HepG2 (cell line): ENCODE data around the gene NAA38. TPM values are rescaled to one million over a fixed set of nuclear protein-coding genes. Genes with fewer than 3 reads are reported as not detected.

ENCODE experiments used
- AGO1 ChIP-seq: fragments of 200-400 bp; formaldehyde crosslinking; IDR thresholded peaks from 2 replicates; pipeline ENCODE4 v1.6.1; 2017; ENCODE audit warnings: mild to moderate bottlenecking, low read depth, low read length, moderate library complexity; ENCODE audit not compliant: poor library complexity, severe bottlenecking
- ARNT ChIP-seq: fragments of 450-650 bp; IDR thresholded peaks from 2 replicates; pipeline ENCODE4 v1.6.1; 2017
- ATM ChIP-seq: fragments of 450-650 bp; IDR thresholded peaks from 2 replicates; pipeline ENCODE4 v1.7.1; 2017; ENCODE audit warnings: mild to moderate bottlenecking, borderline replicate concordance
- EEA1 ChIP-seq: sonication (generic); formaldehyde crosslinking; IDR thresholded peaks from 2 replicates; pipeline ENCODE4 v1.5.1; 2020; ENCODE audit warnings: mild to moderate bottlenecking, missing genetic modification reagents, borderline replicate concordance
- GLI4 ChIP-seq: sonication (generic); formaldehyde crosslinking; IDR thresholded peaks from 2 replicates; pipeline ENCODE4 v1.5.1; 2020; ENCODE audit warnings: missing genetic modification reagents, mild to moderate bottlenecking, moderate library complexity, borderline replicate concordance
- HDAC1 ChIP-seq: sonication (generic); formaldehyde crosslinking; IDR thresholded peaks from 2 replicates; pipeline ENCODE4 v1.5.1; 2020; ENCODE audit warnings: mild to moderate bottlenecking, missing genetic modification reagents
- HES4 ChIP-seq: sonication (generic); formaldehyde crosslinking; IDR thresholded peaks from 2 replicates; pipeline ENCODE4 v1.9.0; 2021; ENCODE audit warnings: mild to moderate bottlenecking, missing genetic modification reagents, borderline replicate concordance
- HMG20B ChIP-seq: conservative IDR thresholded peaks from 2 replicates; pipeline ENCODE4 v1.6.1; 2016; ENCODE audit warnings: missing genetic modification reagents, missing compliant biosample characterization
- KLF6 ChIP-seq: IDR thresholded peaks from 2 replicates; pipeline ENCODE4 v1.8.0; 2016; ENCODE audit warnings: missing biosample characterization, missing genetic modification reagents
- NFYB ChIP-seq: sonication (generic); formaldehyde crosslinking; IDR thresholded peaks from 2 replicates; pipeline ENCODE4 v1.4.0; 2020; ENCODE audit warnings: missing genetic modification reagents
- REPIN1 ChIP-seq: sonication (generic); formaldehyde crosslinking; IDR thresholded peaks from 2 replicates; pipeline ENCODE4 v1.8.0; 2022; ENCODE audit warnings: missing genetic modification reagents, low read depth, mild to moderate bottlenecking, borderline replicate concordance
- SMAD1 ChIP-seq: sonication (generic); formaldehyde crosslinking; IDR thresholded peaks from 2 replicates; pipeline ENCODE4 v1.4.0; 2020; ENCODE audit warnings: missing genetic modification reagents, low read depth, mild to moderate bottlenecking, borderline replicate concordance
- TARDBP ChIP-seq: sonication (generic); formaldehyde crosslinking; IDR thresholded peaks from 2 replicates; pipeline ENCODE4 v1.8.0; 2022; ENCODE audit warnings: mild to moderate bottlenecking, missing genetic modification reagents
- XBP1 ChIP-seq: sonication (generic); formaldehyde crosslinking; IDR thresholded peaks from 2 replicates; pipeline ENCODE4 v1.5.0; 2020; ENCODE audit warnings: missing genetic modification reagents
- XRCC5 ChIP-seq: fragments of 200-400 bp; formaldehyde crosslinking; optimal IDR thresholded peaks from 2 replicates; pipeline ENCODE3; 2017; ENCODE audit warnings: mild to moderate bottlenecking, low read length
- YY1 ChIP-seq: IDR thresholded peaks from 2 replicates; pipeline ENCODE4 v1.6.1; 2011; ENCODE audit warnings: low read length, low read depth, moderate library complexity, mild to moderate bottlenecking; ENCODE audit not compliant: insufficient read depth, insufficient replicate concordance
- ZIK1 ChIP-seq: sonication (generic); formaldehyde crosslinking; IDR thresholded peaks from 2 replicates; pipeline ENCODE4 v1.5.0; 2020; ENCODE audit warnings: mild to moderate bottlenecking, low read depth, missing genetic modification reagents, borderline replicate concordance
- ZNF224 ChIP-seq: sonication (generic); formaldehyde crosslinking; IDR thresholded peaks from 2 replicates; pipeline ENCODE4 v1.5.0; 2020; ENCODE audit warnings: mild to moderate bottlenecking, missing genetic modification reagents
- polyA plus RNA-seq, 8 experiments: library from polyadenylated mRNA; depleted of rRNA in 3 of 8; stranded (reverse) in 7 of 8; unstranded in 1 of 8; fragments of >200 nt; fragmentation: Illumina TruSeq in 4 of 8; extraction: Trizol in 4 of 8; gene quantifications; 2 replicates each; pipeline versions ENCODE4 v1.2.1 to v1.2.3, GENCODE V29; 2011 to 2016; ENCODE audit warnings: low read depth in 4 of 8, missing spikeins in 1 of 8, mixed read lengths in 1 of 8; ENCODE audit not compliant: insufficient read depth in 1 of 8
- total RNA-seq, 5 experiments: library from RNA; depleted of rRNA; stranded (reverse); fragments of >200 nt; fragmentation: Illumina TruSeq; extraction: Trizol; gene quantifications; 2 replicates each; pipeline ENCODE4 v1.2.3, GENCODE V29; 2016; ENCODE audit warnings: low read depth in 1 of 5
- TF ChIP-seq, protein P1 (sequence below): sonication (generic); formaldehyde crosslinking; IDR thresholded peaks from 2 replicates; pipeline ENCODE4 v1.8.0; 2022; ENCODE audit warnings: missing genetic modification reagents, mild to moderate bottlenecking, borderline replicate concordance
- TF ChIP-seq, protein P2 (sequence below): sonication (generic); formaldehyde crosslinking; IDR thresholded peaks from 2 replicates; pipeline ENCODE4 v1.4.0; 2020; ENCODE audit warnings: missing genetic modification reagents, borderline replicate concordance
- TF ChIP-seq, protein P3 (sequence below): sonication (generic); formaldehyde crosslinking; conservative IDR thresholded peaks from 2 replicates; pipeline ENCODE4 v1.8.0; 2022; ENCODE audit warnings: mild to moderate bottlenecking, moderate library complexity, missing genetic modification reagents
- TF ChIP-seq, protein P4 (sequence below): IDR thresholded peaks from 2 replicates; pipeline ENCODE4 v1.6.1; 2016

NAA38 gene
- total and polyA plus RNA-seq, 2 of the 13 experiments (the other 11 are each of a cell fraction or from before 2014, with no cell fraction given) = 46.9 to 91.6 TPM

DNA sequence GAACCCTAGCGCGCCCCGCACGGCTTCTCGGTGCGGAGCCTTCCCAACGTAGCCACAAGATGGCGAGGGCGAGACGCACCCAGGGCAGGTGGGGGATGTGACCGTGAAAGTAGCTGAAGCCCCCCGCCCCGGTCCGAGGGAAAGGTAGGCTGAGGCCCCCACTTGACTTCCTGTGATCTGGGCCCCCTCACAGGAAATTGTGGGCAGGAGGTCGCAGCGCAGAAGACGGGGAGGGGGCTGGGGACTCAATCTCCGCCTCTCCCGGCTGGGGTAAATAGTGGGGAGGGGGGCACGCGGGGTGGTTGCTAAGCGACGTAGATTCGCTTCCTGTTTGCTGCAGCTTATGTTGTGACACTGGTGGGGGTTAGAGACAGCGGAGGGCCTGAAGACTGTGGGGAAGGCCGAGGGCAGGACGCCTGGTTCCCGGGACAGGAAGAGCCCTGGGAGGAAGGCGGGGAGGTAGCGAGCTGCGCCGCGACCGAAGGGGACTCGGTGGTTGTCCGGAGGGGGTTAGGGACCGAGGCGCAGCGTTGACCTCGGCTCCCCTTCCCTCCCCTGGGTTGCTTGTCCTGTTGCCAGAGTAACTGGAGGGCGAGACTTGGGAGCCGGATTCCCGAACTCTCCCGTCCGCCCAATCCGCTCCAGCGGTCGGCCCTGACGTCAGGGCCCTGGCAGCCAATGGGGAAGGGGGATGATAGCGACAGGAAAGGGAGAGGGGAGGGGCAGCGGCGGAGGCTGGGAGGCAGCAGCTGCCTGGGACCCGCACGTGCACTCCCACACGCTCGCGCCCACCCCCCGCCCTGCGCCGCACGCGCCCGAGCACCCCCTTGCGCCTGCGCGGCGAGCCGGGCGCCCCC is 22.2 kb downstream of the NAA38 start (continued):
- TF ChIP-seq GLI4 (CRISPR knock-in tag) (no peak), ZNF224 (CRISPR knock-in tag) (no peak), REPIN1 (CRISPR knock-in tag) (peak; percentile 58), HMG20B (CRISPR knock-in tag) (no peak), ATM (no peak), ARNT (no peak), EEA1 (CRISPR knock-in tag) (no peak), AGO1 (peak; percentile 2), XRCC5 (peak; percentile 40), SMAD1 (CRISPR knock-in tag) (peak; percentile 41; the same call in 1 of the 2 replicates), XBP1 (no peak), HDAC1 (CRISPR knock-in tag) (no peak), KLF6 (no peak), YY1 (no peak), HES4 (CRISPR knock-in tag) (0 out of 2 replicates have a peak, but pooled peaks have one; percentile 5), TARDBP (CRISPR knock-in tag) (peak; percentile 52), NFYB (CRISPR knock-in tag) (peak; percentile 78), ZIK1 (CRISPR knock-in tag) (no peak)
- TF ChIP-seq, protein P1, sequence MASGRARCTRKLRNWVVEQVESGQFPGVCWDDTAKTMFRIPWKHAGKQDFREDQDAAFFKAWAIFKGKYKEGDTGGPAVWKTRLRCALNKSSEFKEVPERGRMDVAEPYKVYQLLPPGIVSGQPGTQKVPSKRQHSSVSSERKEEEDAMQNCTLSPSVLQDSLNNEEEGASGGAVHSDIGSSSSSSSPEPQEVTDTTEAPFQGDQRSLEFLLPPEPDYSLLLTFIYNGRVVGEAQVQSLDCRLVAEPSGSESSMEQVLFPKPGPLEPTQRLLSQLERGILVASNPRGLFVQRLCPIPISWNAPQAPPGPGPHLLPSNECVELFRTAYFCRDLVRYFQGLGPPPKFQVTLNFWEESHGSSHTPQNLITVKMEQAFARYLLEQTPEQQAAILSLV (CRISPR knock-in tag) = no peak
- TF ChIP-seq, protein P2, sequence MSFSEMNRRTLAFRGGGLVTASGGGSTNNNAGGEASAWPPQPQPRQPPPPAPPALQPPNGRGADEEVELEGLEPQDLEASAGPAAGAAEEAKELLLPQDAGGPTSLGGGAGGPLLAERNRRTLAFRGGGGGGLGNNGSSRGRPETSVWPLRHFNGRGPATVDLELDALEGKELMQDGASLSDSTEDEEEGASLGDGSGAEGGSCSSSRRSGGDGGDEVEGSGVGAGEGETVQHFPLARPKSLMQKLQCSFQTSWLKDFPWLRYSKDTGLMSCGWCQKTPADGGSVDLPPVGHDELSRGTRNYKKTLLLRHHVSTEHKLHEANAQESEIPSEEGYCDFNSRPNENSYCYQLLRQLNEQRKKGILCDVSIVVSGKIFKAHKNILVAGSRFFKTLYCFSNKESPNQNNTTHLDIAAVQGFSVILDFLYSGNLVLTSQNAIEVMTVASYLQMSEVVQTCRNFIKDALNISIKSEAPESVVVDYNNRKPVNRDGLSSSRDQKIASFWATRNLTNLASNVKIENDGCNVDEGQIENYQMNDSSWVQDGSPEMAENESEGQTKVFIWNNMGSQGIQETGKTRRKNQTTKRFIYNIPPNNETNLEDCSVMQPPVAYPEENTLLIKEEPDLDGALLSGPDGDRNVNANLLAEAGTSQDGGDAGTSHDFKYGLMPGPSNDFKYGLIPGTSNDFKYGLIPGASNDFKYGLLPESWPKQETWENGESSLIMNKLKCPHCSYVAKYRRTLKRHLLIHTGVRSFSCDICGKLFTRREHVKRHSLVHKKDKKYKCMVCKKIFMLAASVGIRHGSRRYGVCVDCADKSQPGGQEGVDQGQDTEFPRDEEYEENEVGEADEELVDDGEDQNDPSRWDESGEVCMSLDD = 0 out of 2 replicates have a peak, but pooled peaks have one; percentile 50
- TF ChIP-seq, protein P3, sequence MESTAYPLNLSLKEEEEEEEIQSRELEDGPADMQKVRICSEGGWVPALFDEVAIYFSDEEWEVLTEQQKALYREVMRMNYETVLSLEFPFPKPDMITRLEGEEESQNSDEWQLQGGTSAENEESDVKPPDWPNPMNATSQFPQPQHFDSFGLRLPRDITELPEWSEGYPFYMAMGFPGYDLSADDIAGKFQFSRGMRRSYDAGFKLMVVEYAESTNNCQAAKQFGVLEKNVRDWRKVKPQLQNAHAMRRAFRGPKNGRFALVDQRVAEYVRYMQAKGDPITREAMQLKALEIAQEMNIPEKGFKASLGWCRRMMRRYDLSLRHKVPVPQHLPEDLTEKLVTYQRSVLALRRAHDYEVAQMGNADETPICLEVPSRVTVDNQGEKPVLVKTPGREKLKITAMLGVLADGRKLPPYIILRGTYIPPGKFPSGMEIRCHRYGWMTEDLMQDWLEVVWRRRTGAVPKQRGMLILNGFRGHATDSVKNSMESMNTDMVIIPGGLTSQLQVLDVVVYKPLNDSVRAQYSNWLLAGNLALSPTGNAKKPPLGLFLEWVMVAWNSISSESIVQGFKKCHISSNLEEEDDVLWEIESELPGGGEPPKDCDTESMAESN (CRISPR knock-in tag) = 0 out of 2 replicates have a peak, but pooled peaks have one; percentile 54
- TF ChIP-seq, protein P4, sequence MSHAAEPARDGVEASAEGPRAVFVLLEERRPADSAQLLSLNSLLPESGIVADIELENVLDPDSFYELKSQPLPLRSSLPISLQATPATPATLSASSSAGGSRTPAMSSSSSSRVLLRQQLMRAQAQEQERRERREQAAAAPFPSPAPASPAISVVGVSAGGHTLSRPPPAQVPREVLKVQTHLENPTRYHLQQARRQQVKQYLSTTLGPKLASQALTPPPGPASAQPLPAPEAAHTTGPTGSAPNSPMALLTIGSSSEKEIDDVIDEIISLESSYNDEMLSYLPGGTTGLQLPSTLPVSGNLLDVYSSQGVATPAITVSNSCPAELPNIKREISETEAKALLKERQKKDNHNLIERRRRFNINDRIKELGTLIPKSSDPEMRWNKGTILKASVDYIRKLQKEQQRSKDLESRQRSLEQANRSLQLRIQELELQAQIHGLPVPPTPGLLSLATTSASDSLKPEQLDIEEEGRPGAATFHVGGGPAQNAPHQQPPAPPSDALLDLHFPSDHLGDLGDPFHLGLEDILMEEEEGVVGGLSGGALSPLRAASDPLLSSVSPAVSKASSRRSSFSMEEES (CRISPR knock-in tag) = peak; percentile 75
